ENCODE measurements around the gene PPP1CA. TPM values are rescaled to one million over a fixed set of nuclear protein-coding genes. Genes with fewer than 3 reads are reported as not detected.

Gene PPP1CA
- total and polyA plus RNA-seq, 12 donors = 105 to 289 (median 151) TPM

DNA sequence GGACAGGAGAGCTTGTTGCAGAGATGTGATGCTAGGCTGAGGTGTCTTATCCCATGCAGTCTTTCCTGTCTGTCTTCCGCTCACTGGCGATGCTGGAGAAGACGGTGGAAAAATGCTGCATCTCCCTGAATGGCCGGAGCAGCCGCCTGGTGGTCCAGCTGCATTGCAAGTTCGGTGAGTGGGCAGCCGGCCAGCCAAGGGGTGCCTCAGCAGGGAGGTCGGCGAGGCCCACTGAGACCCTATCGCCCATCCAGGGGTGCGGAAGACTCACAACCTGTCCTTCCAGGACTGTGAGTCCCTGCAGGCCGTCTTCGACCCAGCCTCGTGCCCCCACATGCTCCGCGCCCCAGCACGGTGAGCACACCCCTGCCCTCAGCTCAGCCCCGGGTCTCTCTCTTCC is 8.2 kb downstream of the PPP1CA start:
- Histone ChIP-seq H3K4me1 (replicated peaks in 1 of 2) (peaks cover 24 to 31% of the 10 kb centered on the region in 2 donors), H3K4me3 (no peak overlapping the region), H3K9me3 (replicated peaks in 1 of 3) (no peaks in the 10 kb centered on the region), H3K27ac (no peak overlapping the region), H3K27me3 (no peaks in the 10 kb centered on the region), H3K36me3 (replicated peaks in 1 of 2) (peaks cover 0 to 17% of the 10 kb centered on the region in 2 donors)
- TF ChIP-seq CTCF (IDR thresholded peaks at IDR 0.05) (no peak), POLR2A (IDR thresholded peaks at IDR 0.05) (no peak)
- DNase-seq = peak in 1 of 7 donors; percentile 66
- WGBS, 4 donors = 91 to 94% (median 92%) methylated on average over 12 to 18 of the region's 18 CpGs
- intact Hi-C loops (cut with DNase I) = no loop called here

- no peaks in the 10 kb centered on the region for H3K9me3 ChIP-seq (replicated peaks in 1 of 3)
- peak overlapping the region; percentile 51 to 94 (median 74) for H3K4me3 ChIP-seq
- peak in 1 of 7 donors; percentile 67 for DNase-seq
- intact Hi-C loops (cut with DNase I) = no loop called here
- H3K27me3 ChIP-seq = no peaks in the 10 kb centered on the region
- 7 to 17% (median 11%) methylated on average over 8 to 31 of the region's 31 CpGs for WGBS, 4 donors
- H3K36me3 ChIP-seq (replicated peaks in 1 of 2) = peaks cover 0 to 5% of the 10 kb centered on the region in 2 donors
- H3K4me1 ChIP-seq (replicated peaks in 1 of 2) = peaks cover 17 to 19% of the 10 kb centered on the region in 2 donors
- H3K27ac ChIP-seq = peak overlapping the region in 4 of 5 donors; percentile 67 to 92 (median 79)
- TF ChIP-seq CTCF (IDR thresholded peaks at IDR 0.05) (no peak), POLR2A (IDR thresholded peaks at IDR 0.05) (no peak)
Measured at GRCh38 chr11:67392183-67392715, 9.4 kb downstream of the PPP1CA start.

DNA sequence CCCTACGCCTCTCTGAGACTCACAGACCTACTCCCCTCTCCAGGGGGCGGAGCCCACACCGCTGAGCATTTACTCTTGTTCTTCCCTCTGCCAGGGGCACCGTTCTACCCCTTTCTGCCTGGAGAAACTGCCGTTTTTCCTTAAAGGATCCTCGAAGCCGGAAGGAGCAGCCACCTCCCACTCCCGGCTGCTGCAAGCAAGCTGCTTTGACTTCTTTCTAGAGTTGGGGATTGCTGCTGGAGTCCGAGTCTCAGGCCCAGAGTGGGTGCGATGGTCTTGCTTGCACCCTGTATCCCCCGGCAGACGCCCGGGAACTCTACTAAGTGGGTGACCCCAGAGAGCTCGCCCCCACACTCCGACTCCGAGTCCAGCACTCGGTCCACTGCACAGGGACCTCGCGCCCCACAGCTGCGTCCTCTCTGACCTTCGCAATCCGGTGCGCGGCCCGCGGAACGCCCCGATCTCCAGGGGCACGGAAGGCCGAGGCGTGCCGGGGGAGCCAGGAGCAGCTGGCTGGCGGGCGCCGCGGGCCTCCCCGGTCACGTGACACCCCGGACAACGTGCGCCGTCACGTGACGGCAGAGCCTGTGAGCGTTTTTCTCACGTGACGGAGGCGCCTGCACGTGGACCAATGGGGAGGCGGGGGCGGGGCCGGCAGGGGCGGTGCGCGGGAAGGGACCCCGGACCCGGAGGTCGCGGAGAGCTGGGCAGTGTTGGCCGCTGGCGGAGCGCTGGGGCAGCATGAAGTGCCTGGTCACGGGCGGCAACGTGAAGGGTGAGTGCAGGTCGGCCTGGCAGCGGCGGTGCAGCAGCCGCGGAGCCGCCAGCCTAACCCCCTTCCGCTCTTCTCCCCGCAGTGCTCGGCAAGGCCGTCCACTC is 10.1 kb downstream of the PPP1CA start, which contains the start of gene RAD9A:
TSS of gene RAD9A (plus strand) at position 683 of the 879 bp plus-strand sequence. CDS start at position 742, 59 bp downstream.
- Histone ChIP-seq H3K4me1 (replicated peaks in 1 of 2) (peaks cover 14 to 17% of the 10 kb centered on the region in 2 donors), H3K9me3 (replicated peaks in 1 of 3) (no peaks in the 10 kb centered on the region), H3K36me3 (replicated peaks in 1 of 2) (peaks cover 0 to 4% of the 10 kb centered on the region in 2 donors), H3K4me3 (peak within 1 kb of the TSS; percentile 58 to 94 (median 74)), H3K27me3 (no peaks in the 10 kb centered on the region), H3K27ac (peak within 1 kb of the TSS in 4 of 5 donors; percentile 68 to 92 (median 79))
- WGBS, 4 donors = 0% methylated on average over 20 to 75 of the region's 75 CpGs
- TF ChIP-seq POLR2A (IDR thresholded peaks at IDR 0.05) (peak; percentile 36 to 76), CTCF (IDR thresholded peaks at IDR 0.05) (peak in 1 of 6 experiments; percentile 17)
- intact Hi-C loops (cut with DNase I) = no loop called here
- DNase-seq = peak; percentile 95 to 98 (median 97)

- 12 to 17% (median 13%) methylated on average over 13 to 15 of the region's 15 CpGs for WGBS, 4 donors
- H3K36me3 ChIP-seq (replicated peaks in 1 of 2) = peaks cover 0 to 3% of the 10 kb centered on the region in 2 donors
- DNase-seq = no peak
- no peaks in the 10 kb centered on the region for H3K27me3 ChIP-seq
- peak overlapping the region; percentile 0 to 94 (median 70) for H3K4me3 ChIP-seq
- intact Hi-C loops (cut with DNase I) = no loop called here
- TF ChIP-seq POLR2A (IDR thresholded peaks at IDR 0.05) = no peak
- no peak for TF ChIP-seq CTCF (IDR thresholded peaks at IDR 0.05)
- no peaks in the 10 kb centered on the region for H3K9me3 ChIP-seq (replicated peaks in 1 of 3)
- H3K27ac ChIP-seq = peak overlapping the region in 4 of 5 donors; percentile 68 to 92 (median 79)
- H3K4me1 ChIP-seq (replicated peaks in 1 of 2) = peaks cover 14 to 17% of the 10 kb centered on the region in 2 donors
Measured at GRCh38 chr11:67390947-67391303, 10.7 kb downstream of the PPP1CA start.
